ENCODE data around the gene RGS7BP.

RGS7BP gene

GRCh38 chr5:64570395-64570996 lies 64.7 kb downstream of the RGS7BP start:
- H3K9ac ChIP-seq (ENCODE audit: low read length) = no peak overlapping the region
- no peak overlapping the region for H3K4me3 ChIP-seq (ENCODE audit: low read length)
- H3K4me1 ChIP-seq (ENCODE audit: control insufficient read depth, insufficient read depth, low read length) = no peaks in the 10 kb centered on the region
- H3K36me3 ChIP-seq (ENCODE audit: control insufficient read depth, insufficient read depth, low read length) = no peaks in the 10 kb centered on the region
- no peak overlapping the region for H3K27ac ChIP-seq (ENCODE audit: low read depth, low read length)
- H3K27me3 ChIP-seq (ENCODE audit: control insufficient read depth, insufficient read depth, low read length) = no peaks in the 10 kb centered on the region

DNA sequence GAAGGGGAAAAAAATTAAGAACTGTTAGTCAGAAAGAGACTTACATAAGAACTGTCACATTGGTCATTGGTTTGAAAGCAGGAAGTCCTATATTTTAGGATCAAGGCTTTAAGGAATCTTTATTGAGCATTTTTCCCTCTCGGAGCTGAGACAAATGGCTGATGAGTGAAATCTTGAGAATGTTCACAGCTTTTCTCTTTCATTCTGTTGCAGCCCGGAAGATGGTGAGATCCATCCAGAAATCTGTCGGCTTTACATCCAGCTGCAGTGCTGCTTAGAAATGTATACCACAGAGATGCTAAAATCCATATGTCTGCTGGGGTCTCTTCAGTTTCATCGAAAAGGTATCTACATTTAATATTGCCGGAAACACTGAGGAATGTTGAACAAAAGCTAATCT lies 69.7 kb downstream of the RGS7BP start:
- Histone ChIP-seq H3K27me3 (ENCODE audit: control insufficient read depth, insufficient read depth, low read length) (no peaks in the 10 kb centered on the region), H3K9ac (ENCODE audit: low read length) (no peak overlapping the region), H3K36me3 (ENCODE audit: control insufficient read depth, insufficient read depth, low read length) (no peaks in the 10 kb centered on the region), H3K27ac (ENCODE audit: low read depth, low read length) (no peak overlapping the region), H3K4me3 (ENCODE audit: low read length) (no peak overlapping the region), H3K4me1 (ENCODE audit: control insufficient read depth, insufficient read depth, low read length) (no peaks in the 10 kb centered on the region)

GRCh38 chr5:64576250-64576649 lies 70.4 kb downstream of the RGS7BP start:
- Histone ChIP-seq H3K27ac (ENCODE audit: low read depth, low read length) (no peak overlapping the region), H3K36me3 (ENCODE audit: control insufficient read depth, insufficient read depth, low read length) (no peaks in the 10 kb centered on the region), H3K27me3 (ENCODE audit: control insufficient read depth, insufficient read depth, low read length) (no peaks in the 10 kb centered on the region), H3K4me3 (ENCODE audit: low read length) (no peak overlapping the region), H3K4me1 (ENCODE audit: control insufficient read depth, insufficient read depth, low read length) (no peaks in the 10 kb centered on the region), H3K9ac (ENCODE audit: low read length) (no peak overlapping the region)

DNA sequence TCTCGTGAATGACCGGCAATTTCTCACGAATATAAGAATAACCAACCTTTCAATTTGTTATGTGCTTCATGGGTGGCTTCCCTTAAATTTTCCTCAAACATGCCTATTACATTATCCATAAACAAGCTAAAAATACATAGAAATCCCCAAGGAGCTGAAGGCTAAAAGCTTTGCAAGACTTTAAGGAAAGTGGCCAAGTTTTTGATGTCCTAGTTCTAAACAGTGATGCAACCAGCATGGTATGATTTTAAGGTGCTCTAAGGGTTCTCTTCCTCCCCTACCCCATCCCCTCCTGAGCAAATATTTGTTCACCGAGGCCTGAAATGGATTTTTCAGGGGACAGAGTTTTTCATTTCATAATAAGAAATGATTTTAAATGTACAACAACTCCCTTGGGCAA lies 79.8 kb downstream of the RGS7BP start:
- H3K4me3 ChIP-seq (ENCODE audit: low read length) = no peak overlapping the region
- H3K27ac ChIP-seq (ENCODE audit: low read depth, low read length) = no peak overlapping the region
- H3K4me1 ChIP-seq (ENCODE audit: control insufficient read depth, insufficient read depth, low read length) = no peaks in the 10 kb centered on the region

GRCh38 chr5:64587370-64587769 lies 81.6 kb downstream of the RGS7BP start:
- Histone ChIP-seq H3K4me1 (ENCODE audit: control insufficient read depth, insufficient read depth, low read length) (no peaks in the 10 kb centered on the region), H3K36me3 (ENCODE audit: control insufficient read depth, insufficient read depth, low read length) (no peaks in the 10 kb centered on the region), H3K4me3 (ENCODE audit: low read length) (no peak overlapping the region), H3K27ac (ENCODE audit: low read depth, low read length) (no peak overlapping the region), H3K9ac (ENCODE audit: low read length) (no peak overlapping the region), H3K27me3 (ENCODE audit: control insufficient read depth, insufficient read depth, low read length) (no peaks in the 10 kb centered on the region)

More for the DNA sequence above, 79.8 kb downstream of the RGS7BP start:
- no peaks in the 10 kb centered on the region for H3K36me3 ChIP-seq (ENCODE audit: control insufficient read depth, insufficient read depth, low read length)
- H3K27me3 ChIP-seq (ENCODE audit: control insufficient read depth, insufficient read depth, low read length) = no peaks in the 10 kb centered on the region
- H3K9ac ChIP-seq (ENCODE audit: low read length) = no peak overlapping the region

- Histone ChIP-seq H3K4me1 (ENCODE audit: control insufficient read depth, insufficient read depth, low read length) (no peaks in the 10 kb centered on the region), H3K27ac (ENCODE audit: low read depth, low read length) (no peak overlapping the region), H3K9ac (ENCODE audit: low read length) (no peak overlapping the region), H3K27me3 (ENCODE audit: control insufficient read depth, insufficient read depth, low read length) (no peaks in the 10 kb centered on the region), H3K4me3 (ENCODE audit: low read length) (no peak overlapping the region), H3K36me3 (ENCODE audit: control insufficient read depth, insufficient read depth, low read length) (no peaks in the 10 kb centered on the region)
Observed at GRCh38 chr5:64592730-64593341, 87.0 kb downstream of the RGS7BP start.

GRCh38 chr5:64594025-64594424 lies 88.2 kb downstream of the RGS7BP start:
- H3K4me3 ChIP-seq (ENCODE audit: low read length) = no peak overlapping the region
- H3K4me1 ChIP-seq (ENCODE audit: control insufficient read depth, insufficient read depth, low read length) = no peaks in the 10 kb centered on the region
- H3K27ac ChIP-seq (ENCODE audit: low read depth, low read length) = no peak overlapping the region
- H3K36me3 ChIP-seq (ENCODE audit: control insufficient read depth, insufficient read depth, low read length) = no peaks in the 10 kb centered on the region
- no peak overlapping the region for H3K9ac ChIP-seq (ENCODE audit: low read length)
- H3K27me3 ChIP-seq (ENCODE audit: control insufficient read depth, insufficient read depth, low read length) = no peaks in the 10 kb centered on the region

- H3K27ac ChIP-seq (ENCODE audit: low read depth, low read length) = no peak overlapping the region
- no peaks in the 10 kb centered on the region for H3K27me3 ChIP-seq (ENCODE audit: control insufficient read depth, insufficient read depth, low read length)
- H3K36me3 ChIP-seq (ENCODE audit: control insufficient read depth, insufficient read depth, low read length) = no peaks in the 10 kb centered on the region
- no peak overlapping the region for H3K4me3 ChIP-seq (ENCODE audit: low read length)
- no peak overlapping the region for H3K9ac ChIP-seq (ENCODE audit: low read length)
- no peaks in the 10 kb centered on the region for H3K4me1 ChIP-seq (ENCODE audit: control insufficient read depth, insufficient read depth, low read length)
Observed at GRCh38 chr5:64594601-64595000, 88.8 kb downstream of the RGS7BP start.

DNA sequence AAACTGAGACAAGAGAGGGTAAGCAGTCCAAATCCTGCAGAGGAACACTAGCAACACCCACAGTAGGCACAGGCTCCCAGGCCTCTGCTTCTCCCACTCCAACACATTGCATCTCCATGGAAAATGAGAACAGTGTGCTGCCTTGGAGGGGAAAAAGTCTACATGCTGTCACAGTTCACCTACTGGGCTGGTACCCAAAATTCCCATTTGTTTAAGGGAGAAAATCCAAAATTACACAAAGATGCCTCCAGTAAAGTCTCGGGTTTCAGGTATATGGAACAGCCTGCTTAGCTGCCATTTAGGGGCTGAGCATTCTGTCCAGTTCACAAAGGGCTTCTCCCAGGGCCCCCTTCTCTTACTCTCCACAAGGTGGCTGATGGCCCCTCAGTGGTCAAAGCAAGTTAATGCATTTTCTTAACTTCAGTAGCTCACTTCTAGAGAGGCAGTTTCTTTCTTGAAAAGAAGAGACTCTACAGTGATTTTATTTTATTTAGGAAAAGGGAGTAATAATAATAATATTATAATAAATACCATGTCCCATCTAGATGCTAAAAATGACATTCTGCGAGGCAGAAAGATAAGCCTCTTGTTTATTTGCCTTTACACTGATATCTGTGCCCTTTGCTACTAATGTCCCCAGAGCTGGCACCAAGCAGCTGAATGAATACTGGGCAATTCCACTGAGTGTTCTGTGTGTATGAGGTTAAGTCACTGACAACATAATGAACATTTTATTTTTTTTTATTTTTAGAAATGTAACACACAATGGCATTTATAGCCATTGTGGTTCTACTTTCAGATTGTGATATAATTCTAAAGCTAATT lies 89.4 kb downstream of the RGS7BP start:
- H3K27ac ChIP-seq (ENCODE audit: low read depth, low read length) = no peak overlapping the region
- no peaks in the 10 kb centered on the region for H3K27me3 ChIP-seq (ENCODE audit: control insufficient read depth, insufficient read depth, low read length)
- no peaks in the 10 kb centered on the region for H3K4me1 ChIP-seq (ENCODE audit: control insufficient read depth, insufficient read depth, low read length)
- no peaks in the 10 kb centered on the region for H3K36me3 ChIP-seq (ENCODE audit: control insufficient read depth, insufficient read depth, low read length)
- no peak overlapping the region for H3K4me3 ChIP-seq (ENCODE audit: low read length)
- H3K9ac ChIP-seq (ENCODE audit: low read length) = no peak overlapping the region

DNA sequence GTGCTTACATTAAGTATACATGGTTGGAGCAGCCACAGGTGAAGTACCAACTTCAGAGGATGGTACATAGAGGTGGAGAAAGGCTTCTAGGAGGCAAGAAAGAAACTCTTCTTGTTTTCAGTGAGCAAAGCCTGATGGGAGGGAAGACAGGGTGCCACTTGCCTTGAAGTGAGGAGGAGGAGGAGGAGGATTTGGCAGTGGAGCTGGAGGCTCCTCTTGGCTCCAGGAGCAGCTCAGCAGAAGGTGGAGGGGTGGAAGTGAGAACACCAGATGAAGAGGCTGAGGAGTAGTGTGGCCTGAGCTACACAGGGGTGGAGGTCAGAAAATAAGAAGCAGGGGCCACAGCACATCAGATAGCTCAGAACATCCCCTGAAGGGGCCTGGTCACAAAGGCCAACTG lies 93.4 kb downstream of the RGS7BP start:
- no peaks in the 10 kb centered on the region for H3K27me3 ChIP-seq (ENCODE audit: control insufficient read depth, insufficient read depth, low read length)
- no peak overlapping the region for H3K27ac ChIP-seq (ENCODE audit: low read depth, low read length)
- no peaks in the 10 kb centered on the region for H3K36me3 ChIP-seq (ENCODE audit: control insufficient read depth, insufficient read depth, low read length)
- H3K4me3 ChIP-seq (ENCODE audit: low read length) = no peak overlapping the region
- H3K9ac ChIP-seq (ENCODE audit: low read length) = no peak overlapping the region
- H3K4me1 ChIP-seq (ENCODE audit: control insufficient read depth, insufficient read depth, low read length) = no peaks in the 10 kb centered on the region

- no peaks in the 10 kb centered on the region for H3K4me1 ChIP-seq (ENCODE audit: control insufficient read depth, insufficient read depth, low read length)
- no peaks in the 10 kb centered on the region for H3K27me3 ChIP-seq (ENCODE audit: control insufficient read depth, insufficient read depth, low read length)
- H3K4me3 ChIP-seq (ENCODE audit: low read length) = no peak overlapping the region
- no peak overlapping the region for H3K9ac ChIP-seq (ENCODE audit: low read length)
- no peaks in the 10 kb centered on the region for H3K36me3 ChIP-seq (ENCODE audit: control insufficient read depth, insufficient read depth, low read length)
- no peak overlapping the region for H3K27ac ChIP-seq (ENCODE audit: low read depth, low read length)
Observed at GRCh38 chr5:64603676-64604075, 97.9 kb downstream of the RGS7BP start.

- H3K27ac ChIP-seq (ENCODE audit: low read depth, low read length) = no peak overlapping the region
- H3K4me3 ChIP-seq (ENCODE audit: low read length) = no peak overlapping the region
- no peak overlapping the region for H3K9ac ChIP-seq (ENCODE audit: low read length)
- H3K36me3 ChIP-seq (ENCODE audit: control insufficient read depth, insufficient read depth, low read length) = no peaks in the 10 kb centered on the region
- H3K27me3 ChIP-seq (ENCODE audit: control insufficient read depth, insufficient read depth, low read length) = no peaks in the 10 kb centered on the region
- no peaks in the 10 kb centered on the region for H3K4me1 ChIP-seq (ENCODE audit: control insufficient read depth, insufficient read depth, low read length)
Observed at GRCh38 chr5:64606926-64607325, 101.1 kb downstream of the RGS7BP start.
